ENCODE results near the gene PFKFB2. TPM values are rescaled to one million over a fixed set of nuclear protein-coding genes. Genes with fewer than 3 reads are reported as not detected.

PFKFB2 gene
- total and polyA plus RNA-seq, 2 of the 8 experiments (the other 6 are each of a cell fraction or from before 2014, with no cell fraction given) = 6.7 to 19.1 TPM

- TF ChIP-seq CHD7 (IDR thresholded peaks at IDR 0.05; ENCODE audit: insufficient replicate concordance, low read length) (no peak), NANOG (IDR thresholded peaks at IDR 0.05; ENCODE audit: insufficient read depth, low read depth, low read length, poor library complexity, severe bottlenecking) (no peak), TAF7 (optimal IDR thresholded peaks at IDR 0.05; ENCODE audit: borderline replicate concordance, low read depth, low read length) (no peak), HDAC6 (IDR thresholded peaks at IDR 0.05; ENCODE audit: low read depth, low read length) (no peak), GABPA (IDR thresholded peaks at IDR 0.05; ENCODE audit: borderline replicate concordance, insufficient read depth, low read length) (no peak), SUZ12 (IDR thresholded peaks at IDR 0.05; ENCODE audit: low read length) (no peak), SP1 (IDR thresholded peaks at IDR 0.05; ENCODE audit: low read depth, low read length) (no peak), CREB1 (IDR thresholded peaks at IDR 0.05) (no peak)
- TF ChIP-seq, protein P1, sequence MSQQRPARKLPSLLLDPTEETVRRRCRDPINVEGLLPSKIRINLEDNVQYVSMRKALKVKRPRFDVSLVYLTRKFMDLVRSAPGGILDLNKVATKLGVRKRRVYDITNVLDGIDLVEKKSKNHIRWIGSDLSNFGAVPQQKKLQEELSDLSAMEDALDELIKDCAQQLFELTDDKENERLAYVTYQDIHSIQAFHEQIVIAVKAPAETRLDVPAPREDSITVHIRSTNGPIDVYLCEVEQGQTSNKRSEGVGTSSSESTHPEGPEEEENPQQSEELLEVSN (IDR thresholded peaks at IDR 0.05) = no peak
Measured at GRCh38 chr1:207128336-207128921, 75.4 kb downstream of the PFKFB2 start (continued).

Data from H1 (cell line).